MCF 10A (cell line): ENCODE data around the gene LGR5. TPM values are rescaled to one million over a fixed set of nuclear protein-coding genes. Genes with fewer than 3 reads are reported as not detected.

Experiments
- BruUV-seq: library from RNA; stranded (reverse); fragments of 400-500 nt; replicated peaks from 2 replicates; lab custom pipeline; 2021; lab: Mats Ljungman, UMichigan
- CTCF ChIA-PET: fragments of 300-600 bp; sonication (Branson Sonifier 250); formaldehyde crosslinking; extraction: SDS; loops from one replicate; lab custom pipeline; 2021; ENCODE audit warnings: antibody characterized with exemption, inconsistent platforms; lab: Yijun Ruan, JAX
- POLR2A ChIA-PET: fragments of 300-600, 350-650 bp; sonication (Branson Sonifier 250); formaldehyde crosslinking; extraction: SDS; loops from one replicate; lab custom pipeline; 2020; ENCODE audit warnings: antibody characterized with exemption, inconsistent platforms; lab: Yijun Ruan, JAX
- DNase-seq: peaks from one replicate; pipeline ENCODE4 v3.0.0-alpha.2; 2018; ENCODE audit not compliant: unreplicated experiment
- H3K27ac Mint-ChIP-seq: one replicate; pipeline ENCODE4 v1.8.0; 2022; ENCODE audit warnings: mild to moderate bottlenecking, low read depth, mixed read lengths; ENCODE audit not compliant: unreplicated experiment
- H3K27me3 Mint-ChIP-seq: one replicate; pipeline ENCODE4 v1.8.0; 2022; ENCODE audit warnings: mixed read lengths; ENCODE audit not compliant: insufficient read depth, unreplicated experiment
- H3K36me3 Mint-ChIP-seq: one replicate; pipeline ENCODE4 v1.8.0; 2022; ENCODE audit warnings: mild to moderate bottlenecking, moderate library complexity, mixed read lengths; ENCODE audit not compliant: insufficient read depth, unreplicated experiment
- H3K4me1 Mint-ChIP-seq: one replicate; pipeline ENCODE4 v1.8.0; 2022; ENCODE audit warnings: mixed read lengths; ENCODE audit not compliant: insufficient read depth, unreplicated experiment
- H3K4me3 Mint-ChIP-seq: one replicate; pipeline ENCODE4 v1.8.0; 2022; ENCODE audit warnings: mild to moderate bottlenecking, moderate library complexity, mixed read lengths; ENCODE audit not compliant: unreplicated experiment
- H3K9me3 Mint-ChIP-seq: one replicate; pipeline ENCODE4 v1.8.0; 2022; ENCODE audit warnings: mixed read lengths; ENCODE audit not compliant: unreplicated experiment
- intact Hi-C: fragments of 100-400 bp; cut with micrococcal nuclease; formaldehyde crosslinking; loops from 2 replicates; pipeline ENCODE4 v1.14.1; 2022
- total RNA-seq: library from RNA; stranded (reverse); gene quantifications from 2 replicates; pipeline ENCODE4 v1.2.3, GENCODE V29; 2022
- TF ChIP-seq, protein P1 (sequence below): fragments of 200-600 bp; IDR thresholded peaks from one replicate; pipeline ENCODE4 v1.8.0; 2022; ENCODE audit warnings: antibody characterized with exemption, mild to moderate bottlenecking; ENCODE audit not compliant: unreplicated experiment

Gene LGR5
- total RNA-seq, 1 experiment from 2014 or later = not detected

DNA sequence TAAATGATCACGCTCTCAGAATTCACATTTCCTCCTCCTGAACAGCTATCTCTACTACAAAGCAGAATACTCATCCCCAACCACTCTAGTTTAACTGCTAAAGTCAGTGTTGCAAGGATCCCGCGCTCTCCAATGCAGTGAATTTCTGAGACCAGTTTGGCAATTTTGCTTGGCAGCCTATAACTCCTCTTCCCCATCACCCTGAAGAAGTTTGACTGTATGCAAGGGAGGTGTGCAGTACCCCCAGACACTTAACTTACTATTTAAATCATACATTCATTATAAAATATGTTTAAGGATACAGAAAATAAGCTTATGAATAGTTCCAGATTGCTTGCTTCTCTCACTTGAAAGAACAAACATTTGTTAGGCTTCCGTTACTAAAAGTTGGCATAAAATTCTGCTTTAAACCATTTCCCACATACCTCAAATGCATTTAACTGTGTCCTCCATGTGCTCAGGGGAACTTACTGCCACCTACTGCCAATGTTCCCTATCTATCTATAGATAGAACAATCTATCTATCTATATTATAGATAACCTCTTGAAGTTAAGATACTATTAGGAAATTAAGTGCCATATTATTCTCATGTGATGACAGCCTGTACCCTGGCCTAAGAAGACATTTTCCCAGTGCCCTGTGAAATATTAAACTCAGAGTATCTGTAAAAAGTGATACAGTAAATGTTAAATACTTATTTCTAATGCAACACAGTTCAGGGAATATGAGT, 2.4 kb downstream of the LGR5 start:
- TF ChIP-seq, protein P1, sequence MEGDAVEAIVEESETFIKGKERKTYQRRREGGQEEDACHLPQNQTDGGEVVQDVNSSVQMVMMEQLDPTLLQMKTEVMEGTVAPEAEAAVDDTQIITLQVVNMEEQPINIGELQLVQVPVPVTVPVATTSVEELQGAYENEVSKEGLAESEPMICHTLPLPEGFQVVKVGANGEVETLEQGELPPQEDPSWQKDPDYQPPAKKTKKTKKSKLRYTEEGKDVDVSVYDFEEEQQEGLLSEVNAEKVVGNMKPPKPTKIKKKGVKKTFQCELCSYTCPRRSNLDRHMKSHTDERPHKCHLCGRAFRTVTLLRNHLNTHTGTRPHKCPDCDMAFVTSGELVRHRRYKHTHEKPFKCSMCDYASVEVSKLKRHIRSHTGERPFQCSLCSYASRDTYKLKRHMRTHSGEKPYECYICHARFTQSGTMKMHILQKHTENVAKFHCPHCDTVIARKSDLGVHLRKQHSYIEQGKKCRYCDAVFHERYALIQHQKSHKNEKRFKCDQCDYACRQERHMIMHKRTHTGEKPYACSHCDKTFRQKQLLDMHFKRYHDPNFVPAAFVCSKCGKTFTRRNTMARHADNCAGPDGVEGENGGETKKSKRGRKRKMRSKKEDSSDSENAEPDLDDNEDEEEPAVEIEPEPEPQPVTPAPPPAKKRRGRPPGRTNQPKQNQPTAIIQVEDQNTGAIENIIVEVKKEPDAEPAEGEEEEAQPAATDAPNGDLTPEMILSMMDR = no peak
- BruUV-seq = no TSS peak
- ChIA-PET POLR2A (no interaction called here), CTCF (interaction anchor here (0.7 to 1.6 kb wide), 2 partner anchors 25 to 29 kb away, joined by 3 to 4 read pairs; no protein-coding TSS in a partner anchor)
- Mint-ChIP-seq H3K4me3 (no peak overlapping the region), H3K4me1 (peaks cover 8% of the 10 kb centered on the region), H3K27me3 (peaks cover 78% of the 10 kb centered on the region), H3K9me3 (peaks cover 7% of the 10 kb centered on the region), H3K27ac (no peak overlapping the region), H3K36me3 (peaks cover under 1% of the 10 kb centered on the region)
- DNase-seq = no peak
- intact Hi-C loops = no loop called here

DNA sequence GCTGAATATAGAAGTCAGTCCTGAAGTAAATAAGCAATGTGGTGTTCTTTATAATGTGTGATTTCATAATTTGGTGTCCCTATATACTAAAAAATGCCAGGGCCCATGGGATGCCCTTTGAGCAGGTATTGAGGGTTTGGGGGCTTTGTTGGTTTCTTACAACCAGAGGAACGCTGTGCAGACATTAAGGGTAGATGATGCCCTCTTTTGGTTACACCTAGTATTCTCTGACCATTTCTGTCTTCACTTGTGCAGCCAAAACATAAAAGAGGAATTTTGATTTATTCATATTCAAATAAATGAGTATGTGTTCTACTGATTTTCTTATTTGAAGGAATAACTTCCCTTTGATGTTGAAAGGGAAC, 3.0 kb downstream of the LGR5 start:
- H3K4me1 Mint-ChIP-seq = peaks cover 8% of the 10 kb centered on the region
- intact Hi-C loops = no loop called here
- TF ChIP-seq, protein P1 = no peak
- ChIA-PET CTCF (interaction anchor here (1.6 kb wide), 1 partner anchor 26 kb away, joined by 4 read pairs; no protein-coding TSS in a partner anchor), POLR2A (no interaction called here)
- H3K27me3 Mint-ChIP-seq = peaks cover 82% of the 10 kb centered on the region
- no TSS peak for BruUV-seq
- peaks cover 1% of the 10 kb centered on the region for H3K9me3 Mint-ChIP-seq
- no peak for DNase-seq
- no peaks in the 10 kb centered on the region for H3K36me3 Mint-ChIP-seq
- H3K4me3 Mint-ChIP-seq = no peak overlapping the region
- no peak overlapping the region for H3K27ac Mint-ChIP-seq

DNA sequence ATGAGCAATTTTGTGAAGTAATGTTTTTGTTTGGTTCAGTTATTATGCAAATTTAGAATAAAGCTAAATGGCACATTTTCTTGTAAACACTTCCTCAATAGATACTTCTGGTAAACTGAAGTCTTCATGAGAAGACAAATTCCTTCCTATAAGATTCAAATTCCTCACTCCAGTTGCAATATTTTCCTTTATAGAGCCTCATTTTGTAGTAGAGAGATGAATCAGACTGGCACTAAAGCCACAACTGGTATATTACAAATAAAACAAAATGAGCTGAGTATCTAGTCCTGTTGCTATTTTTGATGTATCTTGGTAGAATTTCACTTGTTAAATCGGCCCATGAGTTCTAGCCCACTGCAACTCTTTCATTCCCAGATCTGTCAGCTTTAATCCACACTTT, 5.5 kb downstream of the LGR5 start:
- no TSS peak for BruUV-seq
- intact Hi-C loops = no loop called here
- ChIA-PET CTCF (interaction anchor here (0.6 to 1.0 kb wide), 2 partner anchors 106 to 134 kb away, joined by 3 read pairs; no protein-coding TSS in a partner anchor), POLR2A (no interaction called here)
- TF ChIP-seq, protein P1 = no peak
- Mint-ChIP-seq H3K27me3 (peaks cover 77% of the 10 kb centered on the region), H3K9me3 (no peaks in the 10 kb centered on the region), H3K4me1 (peaks cover 8% of the 10 kb centered on the region), H3K4me3 (no peak overlapping the region), H3K27ac (no peak overlapping the region), H3K36me3 (no peaks in the 10 kb centered on the region)
- no peak for DNase-seq

GRCh38 chr12:71447691-71448132, 8.1 kb downstream of the LGR5 start:
- Mint-ChIP-seq H3K36me3 (peaks cover 4% of the 10 kb centered on the region), H3K27ac (no peak overlapping the region), H3K4me1 (no peaks in the 10 kb centered on the region), H3K27me3 (peaks cover 80% of the 10 kb centered on the region), H3K9me3 (no peaks in the 10 kb centered on the region), H3K4me3 (no peak overlapping the region)
- TF ChIP-seq, protein P1 = no peak
- POLR2A ChIA-PET = no interaction called here
- no TSS peak for BruUV-seq
- intact Hi-C loops = no loop called here
- DNase-seq = no peak
- CTCF ChIA-PET = no interaction called here
